Measurements from ENCODE around the gene COL17A1. TPM values are rescaled to one million over a fixed set of nuclear protein-coding genes. Genes with fewer than 3 reads are reported as not detected.

Gene COL17A1
- total and polyA plus RNA-seq, 2 of the 13 experiments (the other 11 are each of a cell fraction or from before 2014, with no cell fraction given), result 0.03 TPM; not detected in 1

GRCh38 chr10:104057717-104058116 is 28.0 kb downstream of the COL17A1 start:
- Histone ChIP-seq H3K4me2 (ENCODE audit: low read depth, low read length) (no peak overlapping the region), H3K9me3 (ENCODE audit: low read length) (no peaks in the 10 kb centered on the region), H3K4me3 (replicated peaks in 1 of 3; ENCODE audit: insufficient read depth in 1 of 3, low read depth in 2 of 3, low read length in 3 of 3) (no peak overlapping the region), H4K20me1 (ENCODE audit: insufficient read depth, low read length) (no peaks in the 10 kb centered on the region), H3K9ac (ENCODE audit: insufficient read depth, low read depth, low read length) (no peak overlapping the region), H3K4me1 (ENCODE audit: insufficient read depth, low read length) (peaks cover 4% of the 10 kb centered on the region), H3K79me2 (ENCODE audit: insufficient read depth, low read length) (no peaks in the 10 kb centered on the region), H3K36me3 (replicated peaks in 1 of 2; ENCODE audit: control insufficient read depth in 1 of 2, insufficient read depth in 2 of 2, low read length in 2 of 2) (no peaks in the 10 kb centered on the region), H3K27me3 (ENCODE audit: control insufficient read depth in 1 of 2, insufficient read depth in 2 of 2, low read length in 2 of 2) (0 out of 5 replicates have a peak, but pooled peaks cover 2 to 13% of the 10 kb centered on the region in 2 experiments), H3K27ac (ENCODE audit: extremely low read length, insufficient read depth, low read length) (no peak overlapping the region), H2AFZ (ENCODE audit: low read length) (no peak overlapping the region)
- ATAC-seq, result no peak
- in situ Hi-C loops (cut with HindIII; ENCODE audit: extremely low pct_ligation_motif_present, low pct_unique_long_range_greater_than_20kb), result no loop called here
- no TSS peak for BruUV-seq (replicated peaks)
- POLR2A ChIA-PET, result no interaction called here
- intact Hi-C loops (cut with micrococcal nuclease; ENCODE audit: unreplicated experiment), result no loop called here
- FAIRE-seq, result no peak
- no peak for DNase-seq (ENCODE audit: low spot score)
- 71% methylated on average over 4 of the region's 6 CpGs for WGBS (ENCODE audit: low lambda C conversion rate)
- no peak for TF ChIP-seq ELK4 (CRISPR knock-in tag; IDR thresholded peaks at IDR 0.05; ENCODE audit: borderline replicate concordance)
- TF ChIP-seq HNF1A (IDR thresholded peaks at IDR 0.05; ENCODE audit: low read depth), result no peak
- no peak for TF ChIP-seq HNF1A (CRISPR knock-in tag; IDR thresholded peaks at IDR 0.05; ENCODE audit: borderline replicate concordance)
- TF ChIP-seq CHCHD3 (CRISPR knock-in tag; IDR thresholded peaks at IDR 0.05), result no peak
- no peak for TF ChIP-seq ZNF619 (CRISPR knock-in tag; IDR thresholded peaks at IDR 0.05)
- CTCF ChIA-PET (ENCODE audit: low intra/inter-chr PET ratio, low total read pairs), result no interaction called here
